GM12801 (cell line): ENCODE results near the gene ALKBH8.

ENCODE experiments used
- CTCF ChIP-seq: IDR thresholded peaks from one replicate; pipeline ENCODE4 v1.5.1; 2011; ENCODE audit warnings: control low read depth; ENCODE audit not compliant: insufficient read length; ENCODE audit errors: extremely low read depth

ALKBH8 gene

GRCh38 chr11:107467696-107468095 lies 97.8 kb downstream of the ALKBH8 start:
- no peak for TF ChIP-seq CTCF

DNA sequence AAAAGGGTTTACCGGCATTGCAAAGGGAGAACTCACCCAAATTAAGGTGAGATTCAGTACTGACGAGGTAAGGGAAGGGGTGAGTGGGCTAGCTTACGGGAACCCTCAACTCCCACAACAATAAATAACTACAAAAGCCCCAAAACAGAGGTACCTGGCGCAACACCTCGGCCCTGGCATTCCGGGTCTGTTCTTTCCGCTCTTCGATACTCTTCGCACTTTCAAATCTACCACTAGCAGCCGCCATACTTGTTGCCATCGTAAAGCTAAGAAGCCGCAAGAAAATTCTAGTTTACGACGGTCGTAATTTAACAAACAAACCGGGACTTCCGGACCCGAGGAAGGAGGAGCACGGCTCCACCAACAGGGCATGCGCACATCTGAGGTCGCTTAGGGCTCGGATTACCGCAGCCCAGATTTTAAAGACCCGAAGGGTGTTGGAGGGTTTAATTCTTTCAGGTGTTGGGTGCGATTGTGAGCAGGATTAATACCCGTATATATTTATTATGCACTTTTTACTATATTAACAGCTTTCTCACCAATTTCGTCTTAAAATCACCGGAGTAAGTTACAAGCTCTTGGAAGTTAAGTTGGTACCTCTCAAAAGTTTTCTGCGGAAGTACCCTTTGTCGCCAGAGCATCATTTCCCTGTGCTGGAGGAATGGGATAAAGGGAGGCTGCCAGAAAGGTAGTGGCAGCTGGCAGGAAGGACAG lies 107.8 kb downstream of the ALKBH8 start, which contains the start of gene CWF19L2:
Gene CWF19L2, minus strand, starts transcription at position 268 of the 714 bp plus-strand sequence. Its CDS starts 9 bp downstream, at position 259.
- no peak for TF ChIP-seq CTCF

- TF ChIP-seq CTCF = no peak
Observed at GRCh38 chr11:107457205-107457557, 108.4 kb downstream of the ALKBH8 start.

DNA sequence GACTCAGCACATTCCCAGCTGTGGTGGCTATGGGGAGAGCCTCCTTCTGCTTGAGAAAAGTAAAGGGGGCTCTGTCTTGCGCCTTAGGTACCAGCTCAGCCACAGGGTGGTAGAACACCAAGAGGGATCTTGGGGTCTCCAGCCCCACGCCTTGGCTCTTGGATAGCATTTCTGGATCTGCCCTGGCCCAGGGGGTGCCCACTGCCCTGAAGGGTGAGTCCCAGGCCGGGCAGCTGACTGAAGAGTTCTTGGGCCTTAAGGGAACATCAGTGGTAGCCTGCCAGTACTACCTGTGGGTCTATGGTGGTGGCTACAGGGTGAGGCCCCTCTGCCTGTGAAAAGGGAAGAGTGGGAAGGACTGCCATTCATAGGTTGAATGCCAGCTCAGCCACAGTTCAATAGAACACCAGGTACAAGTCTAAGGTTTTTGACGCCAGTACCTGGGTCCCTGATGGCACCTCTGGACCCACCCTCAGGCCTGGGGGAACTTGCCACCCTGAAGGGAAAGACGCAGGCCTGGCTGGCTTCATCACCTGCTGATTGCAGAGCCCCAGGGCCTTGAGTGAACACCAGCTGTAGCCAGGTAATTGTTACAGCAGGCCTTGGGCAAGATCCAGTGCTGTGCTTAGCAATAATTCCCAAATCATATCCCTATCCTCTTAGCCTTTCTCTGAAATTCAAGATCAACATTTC lies 111.8 kb downstream of the ALKBH8 start:
- TF ChIP-seq CTCF = no peak
